Left lung (tissue), 10 donors: ENCODE results near the gene AUTS2. TPM values are rescaled to one million over a fixed set of nuclear protein-coding genes. Genes with fewer than 3 reads are reported as not detected.

Source experiments
- ATAC-seq: fragments of 200-7000 bp; cut with Tn5 transposase; one replicate; pipeline ENCODE4 v1.9.1; 2020; ENCODE audit warnings: moderate library complexity
- DNase-seq, 4 donors: peaks; one replicate each; pipeline ENCODE4 v3.0.0-alpha.2; 2013 to 2020
- H3K27ac ChIP-seq, 2 donors: fragments of 200-600 bp; sonication (generic) in 1 of 2; one replicate each; pipeline versions ENCODE4 v1.5.0 to v1.8.0; 2020 to 2021
- H3K27me3 ChIP-seq, 2 donors: fragments of 200-600 bp; sonication (generic) in 1 of 2; one replicate each; pipeline versions ENCODE4 v1.5.0 to v1.8.0; 2020 to 2021
- H3K36me3 ChIP-seq, 2 donors: fragments of 200-600 bp; sonication (generic) in 1 of 2; one replicate each; pipeline versions ENCODE4 v1.5.0 to v1.8.0; 2020 to 2021
- H3K4me1 ChIP-seq, 2 donors: fragments of 200-600 bp; one replicate each; pipeline ENCODE4 v1.8.0; 2021
- H3K4me3 ChIP-seq, 2 donors: fragments of 200-600 bp; sonication (generic) in 1 of 2; one replicate each; pipeline versions ENCODE4 v1.5.0 to v1.8.0; 2020 to 2021; ENCODE audit warnings: mild to moderate bottlenecking in 1 of 2
- H3K9me3 ChIP-seq, 2 donors: fragments of 200-600 bp; sonication (generic) in 1 of 2; one replicate each; pipeline versions ENCODE4 v1.5.0 to v1.8.0; 2020 to 2021
- intact Hi-C, 2 donors: fragments of 100-400 bp; cut with DNase I; formaldehyde crosslinking; loops; one replicate each; pipeline versions ENCODE4 v1.11.2 to v1.14.2; 2022
- polyA plus RNA-seq, 6 donors: library from polyadenylated mRNA; unstranded; fragments of 120-200 nt; gene quantifications; one replicate each; pipeline ENCODE4 v1.2.1, GENCODE V29; 2013; ENCODE audit not compliant: insufficient read length in 6 of 6
- total RNA-seq, 2 donors: library from RNA; stranded (reverse); fragmentation: NEBNext Ultra II Directional; extraction: Animal tissue kit (Norgen Biotek cat#: 25700); gene quantifications; one replicate each; pipeline ENCODE4 v1.2.1, GENCODE V29; 2021
- TF ChIP-seq, protein P1 (sequence below), 2 donors: fragments of 200-600 bp; sonication (generic) in 1 of 2; IDR thresholded peaks; one replicate each; pipeline versions ENCODE4 v1.5.0 to v1.8.0; 2021; ENCODE audit warnings: antibody characterized with exemption in 2 of 2
- donor health status: DM: no; HTN: yes; CAD: no.
- donor health status: DM: no; HTN: no; CAD: no.

AUTS2 gene
- total and polyA plus RNA-seq, 8 donors = 40.4 to 119 (median 103) TPM

DNA sequence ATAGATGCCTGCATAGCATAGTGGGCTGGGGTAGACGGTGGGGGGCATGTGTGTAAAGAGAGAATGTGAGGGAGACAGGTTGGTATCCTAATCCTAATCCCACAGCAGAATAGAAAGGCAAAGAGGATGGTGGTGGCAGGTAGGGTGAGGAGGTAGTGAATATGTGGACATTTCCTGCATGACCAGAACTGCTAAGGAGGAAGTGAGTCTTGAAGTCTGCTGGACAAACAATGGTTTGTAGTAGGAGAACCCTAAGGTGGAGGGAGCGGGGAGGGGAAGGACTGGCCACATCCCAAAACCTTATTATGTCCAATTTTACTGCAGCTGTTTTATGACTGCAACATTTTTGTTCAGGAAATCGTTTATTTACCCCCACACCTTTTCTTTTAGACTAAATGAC lies 279.7 kb downstream of the AUTS2 start:
- Histone ChIP-seq H3K27me3 (no peaks in the 10 kb centered on the region), H3K9me3 (no peaks in the 10 kb centered on the region), H3K36me3 (no peaks in the 10 kb centered on the region), H3K4me3 (no peak overlapping the region), H3K27ac (no peak overlapping the region), H3K4me1 (no peaks in the 10 kb centered on the region)
- TF ChIP-seq, protein P1, sequence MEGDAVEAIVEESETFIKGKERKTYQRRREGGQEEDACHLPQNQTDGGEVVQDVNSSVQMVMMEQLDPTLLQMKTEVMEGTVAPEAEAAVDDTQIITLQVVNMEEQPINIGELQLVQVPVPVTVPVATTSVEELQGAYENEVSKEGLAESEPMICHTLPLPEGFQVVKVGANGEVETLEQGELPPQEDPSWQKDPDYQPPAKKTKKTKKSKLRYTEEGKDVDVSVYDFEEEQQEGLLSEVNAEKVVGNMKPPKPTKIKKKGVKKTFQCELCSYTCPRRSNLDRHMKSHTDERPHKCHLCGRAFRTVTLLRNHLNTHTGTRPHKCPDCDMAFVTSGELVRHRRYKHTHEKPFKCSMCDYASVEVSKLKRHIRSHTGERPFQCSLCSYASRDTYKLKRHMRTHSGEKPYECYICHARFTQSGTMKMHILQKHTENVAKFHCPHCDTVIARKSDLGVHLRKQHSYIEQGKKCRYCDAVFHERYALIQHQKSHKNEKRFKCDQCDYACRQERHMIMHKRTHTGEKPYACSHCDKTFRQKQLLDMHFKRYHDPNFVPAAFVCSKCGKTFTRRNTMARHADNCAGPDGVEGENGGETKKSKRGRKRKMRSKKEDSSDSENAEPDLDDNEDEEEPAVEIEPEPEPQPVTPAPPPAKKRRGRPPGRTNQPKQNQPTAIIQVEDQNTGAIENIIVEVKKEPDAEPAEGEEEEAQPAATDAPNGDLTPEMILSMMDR (IDR thresholded peaks at IDR 0.05) = no peak
- ATAC-seq (peak; percentile 32), DNase-seq (no peak)
- intact Hi-C loops = no loop called here

DNA sequence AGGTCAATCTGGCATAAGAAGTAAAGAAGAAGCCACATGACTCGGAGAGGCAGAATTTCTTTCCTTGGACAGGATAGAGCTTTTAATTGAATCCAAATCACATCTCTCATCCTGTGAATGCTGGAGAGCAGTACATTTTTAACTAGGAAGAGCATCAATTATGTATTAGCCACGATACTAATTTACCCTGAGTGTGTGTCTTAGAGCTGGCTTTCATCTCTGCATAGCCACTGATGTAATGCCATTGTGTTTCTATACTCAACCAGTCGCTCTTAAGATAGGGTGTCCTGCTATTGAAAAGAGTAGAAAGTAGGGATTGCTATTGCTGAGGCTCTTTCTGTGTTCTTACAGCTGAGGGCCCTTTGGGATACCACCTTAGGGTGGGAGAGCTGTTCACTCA lies 280.3 kb downstream of the AUTS2 start:
- Histone ChIP-seq H3K4me1 (no peaks in the 10 kb centered on the region), H3K27ac (no peak overlapping the region)
- TF ChIP-seq, protein P1 (IDR thresholded peaks at IDR 0.05) = no peak

DNA sequence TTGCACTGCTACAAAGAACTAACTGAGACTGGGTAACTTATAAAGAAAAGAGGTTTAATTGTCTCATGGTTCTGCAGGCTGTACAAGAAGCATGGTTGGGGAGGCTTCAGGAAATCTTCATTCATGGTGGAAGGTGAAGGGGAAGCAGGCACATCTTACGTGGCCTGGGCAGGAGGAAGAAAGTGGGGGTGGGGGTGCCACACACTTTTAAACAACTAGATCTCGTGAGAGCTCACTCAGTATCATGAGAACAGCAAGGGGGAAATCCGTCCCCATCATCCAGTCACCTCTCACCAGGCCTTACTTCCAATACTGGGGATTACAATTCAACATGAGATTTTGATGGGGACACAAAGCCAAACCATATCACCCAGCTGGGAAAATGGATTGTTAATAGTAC lies 281.7 kb downstream of the AUTS2 start:
- Histone ChIP-seq H3K27me3 (no peaks in the 10 kb centered on the region), H3K27ac (no peak overlapping the region), H3K36me3 (no peaks in the 10 kb centered on the region), H3K4me1 (no peaks in the 10 kb centered on the region), H3K4me3 (no peak overlapping the region), H3K9me3 (no peaks in the 10 kb centered on the region)
- intact Hi-C loops = no loop called here
- no peak for ATAC-seq
- TF ChIP-seq, protein P1 (IDR thresholded peaks at IDR 0.05) = no peak
- DNase-seq = no peak

More for the DNA sequence above, 280.3 kb downstream of the AUTS2 start:
- intact Hi-C loops = no loop called here
- Histone ChIP-seq H3K27me3 (no peaks in the 10 kb centered on the region), H3K36me3 (no peaks in the 10 kb centered on the region), H3K4me3 (no peak overlapping the region), H3K9me3 (no peaks in the 10 kb centered on the region)
- ATAC-seq (no peak), DNase-seq (no peak)

DNA sequence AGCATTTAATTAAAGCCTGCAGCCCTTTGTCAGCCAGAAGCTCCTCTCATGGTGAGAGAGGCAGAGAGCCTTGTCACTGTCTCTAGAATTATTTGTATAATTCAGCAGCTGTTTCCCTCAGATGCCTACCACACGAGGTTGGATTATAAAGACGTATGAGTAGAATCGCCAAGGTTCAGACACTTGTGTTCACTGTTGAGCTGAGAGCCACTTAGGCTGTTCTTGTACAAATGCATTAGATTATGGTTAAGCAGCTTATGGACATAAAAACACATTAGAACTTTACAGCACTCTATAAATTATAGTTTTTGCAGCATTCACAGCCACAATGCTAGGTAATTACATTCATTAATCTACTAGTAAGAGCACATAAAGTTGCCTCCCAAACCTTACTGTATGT lies 282.6 kb downstream of the AUTS2 start:
- no peaks in the 10 kb centered on the region for H3K9me3 ChIP-seq
- no peak for ATAC-seq
- intact Hi-C loops = no loop called here

DNA sequence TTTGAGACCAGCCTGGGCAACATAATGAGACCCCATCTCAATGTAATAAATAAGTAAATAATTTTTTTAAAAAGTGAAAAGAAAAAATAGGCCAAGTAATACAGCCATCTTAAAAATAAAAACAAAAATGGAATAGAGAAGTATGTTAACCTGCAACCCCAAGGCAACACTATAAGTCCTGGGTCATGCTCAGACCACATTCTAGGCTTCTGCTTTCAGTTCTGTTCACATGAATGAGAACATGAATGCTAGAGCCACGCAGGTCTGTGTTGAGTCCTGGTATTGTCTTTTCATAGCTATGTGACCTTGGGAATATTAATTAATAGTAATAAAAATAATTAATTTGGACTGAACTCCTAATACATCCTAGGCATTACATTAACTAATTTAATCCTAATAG lies 284.0 kb downstream of the AUTS2 start:
- Histone ChIP-seq H3K27me3 (no peaks in the 10 kb centered on the region), H3K9me3 (no peaks in the 10 kb centered on the region), H3K36me3 (no peaks in the 10 kb centered on the region), H3K4me3 (no peak overlapping the region), H3K4me1 (no peaks in the 10 kb centered on the region), H3K27ac (no peak overlapping the region)
- no peak for DNase-seq
- ATAC-seq = no peak
- TF ChIP-seq, protein P1 (IDR thresholded peaks at IDR 0.05) = no peak
- intact Hi-C loops = no loop called here

More for the DNA sequence above, 282.6 kb downstream of the AUTS2 start:
- Histone ChIP-seq H3K4me3 (no peak overlapping the region), H3K4me1 (no peaks in the 10 kb centered on the region), H3K27ac (no peak overlapping the region), H3K27me3 (no peaks in the 10 kb centered on the region), H3K36me3 (no peaks in the 10 kb centered on the region)
- no peak for DNase-seq
- TF ChIP-seq, protein P1 (IDR thresholded peaks at IDR 0.05) = no peak
